Measurements from ENCODE around the gene MLKL. TPM values are rescaled to one million over a fixed set of nuclear protein-coding genes. Genes with fewer than 3 reads are reported as not detected.

The MLKL gene
- total RNA-seq, 4 donors from 2014 or later, result 17.1 to 62.5 (median 19.6) TPM

DNA sequence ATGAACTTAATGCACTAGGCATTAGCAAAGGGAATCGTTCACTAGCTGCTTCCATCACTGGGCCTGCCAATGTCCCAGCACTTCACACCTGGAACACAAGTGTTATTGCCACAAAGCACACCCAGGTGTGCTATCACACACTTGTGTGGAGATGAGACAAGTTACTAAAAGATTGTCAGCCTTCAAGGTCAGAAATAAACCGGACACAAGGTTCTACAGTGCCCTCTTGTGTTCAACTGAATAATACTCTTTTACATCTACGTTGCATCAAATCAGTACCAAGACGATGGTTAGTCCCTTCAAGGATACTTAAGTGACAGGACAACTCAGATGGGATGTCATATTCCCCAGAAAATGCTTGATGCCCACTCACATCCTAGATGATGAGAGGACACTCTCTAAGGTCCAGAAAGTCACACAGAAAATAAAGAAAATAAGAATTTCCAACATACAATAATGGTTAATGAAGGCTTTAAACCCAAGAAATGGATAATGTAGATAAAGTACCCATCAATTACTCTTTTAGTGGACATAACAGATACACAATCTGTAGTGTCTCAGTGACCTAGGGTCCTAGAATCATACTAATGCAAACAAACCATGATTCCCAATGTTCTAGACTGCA, 77.3 kb downstream of the MLKL start:
- Histone ChIP-seq H3K4me3 (no peak overlapping the region), H3K4me1 (no peaks in the 10 kb centered on the region), H3K27ac (no peak overlapping the region), H3K36me3 (peaks cover 0 to 37% (median 17%) of the 10 kb centered on the region in 4 donors), H3K27me3 (no peaks in the 10 kb centered on the region), H3K9me3 (no peaks in the 10 kb centered on the region)
- 31 to 42% methylated on average over 3 to 4 of the region's 4 CpGs for WGBS, 2 donors (ENCODE audit: low coverage in 1 of 2)
- TF ChIP-seq POLR2A (IDR thresholded peaks at IDR 0.05), result no peak
- TF ChIP-seq CTCF (IDR thresholded peaks at IDR 0.05), result peak; percentile 51 to 71 (median 59)
- intact Hi-C loops (cut with DNase I; ENCODE audit: low total_unique reads), result loop anchor here (10.0 kb wide), 1 partner anchor 139 kb away; no protein-coding TSS in a partner anchor
- DNase-seq, result no peak
- in situ Hi-C loops (cut with MboI; ENCODE audit: low pct_ligation_motif_present in 1 of 4, low pct_unique_long_range_greater_than_20kb in 1 of 4, low sequenced_read_pairs in 3 of 4), result loop anchor here in 3 of 4 donors (25.0 kb wide), 3 partner anchors 136 to 311 kb away; no protein-coding TSS in a partner anchor

DNA sequence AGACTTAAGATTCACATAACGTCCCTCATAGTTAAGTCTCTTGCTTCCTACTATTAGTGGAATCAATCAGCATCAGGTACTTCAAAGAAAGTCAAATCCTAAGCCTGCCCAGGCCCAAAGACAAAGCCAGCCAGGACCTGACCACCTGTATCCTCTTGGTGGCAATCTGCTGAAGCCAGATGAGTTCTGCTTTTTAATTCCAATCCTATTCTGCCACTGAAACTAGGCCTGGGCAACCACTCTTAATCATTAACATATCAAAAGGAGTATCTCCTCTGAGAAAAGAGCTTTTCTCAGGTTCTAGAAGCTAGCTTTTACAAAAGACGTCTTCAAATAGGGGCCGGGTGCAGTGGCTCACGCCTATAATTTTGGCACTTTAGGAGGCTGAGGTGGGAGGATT, 78.7 kb downstream of the MLKL start:
- Histone ChIP-seq H3K27me3 (no peaks in the 10 kb centered on the region), H3K9me3 (no peaks in the 10 kb centered on the region), H3K4me1 (no peaks in the 10 kb centered on the region), H3K27ac (no peak overlapping the region), H3K36me3 (peaks cover 0 to 33% (median 10%) of the 10 kb centered on the region in 4 donors), H3K4me3 (no peak overlapping the region)
- intact Hi-C loops (cut with DNase I; ENCODE audit: low total_unique reads) (loop anchor here (10.0 kb wide), 1 partner anchor 137 kb away; no protein-coding TSS in a partner anchor), in situ Hi-C loops (cut with MboI; ENCODE audit: low pct_ligation_motif_present in 1 of 4, low pct_unique_long_range_greater_than_20kb in 1 of 4, low sequenced_read_pairs in 3 of 4) (loop anchor here in 3 of 4 donors (25.0 kb wide), 3 partner anchors 135 to 310 kb away; no protein-coding TSS in a partner anchor)
- TF ChIP-seq POLR2A (IDR thresholded peaks at IDR 0.05) (no peak), CTCF (IDR thresholded peaks at IDR 0.05) (no peak), POLR2AphosphoS5 (IDR thresholded peaks at IDR 0.05) (no peak), EP300 (IDR thresholded peaks at IDR 0.05; ENCODE audit: low read depth) (no peak)
- DNase-seq, result no peak
- 93 to 100% methylated on average over 3 to 4 of the region's 4 CpGs for WGBS, 2 donors (ENCODE audit: low coverage in 1 of 2)

Other genes starting within 250 kb of the MLKL start
- 100 to 1,000 TPM in 3 of 4 donors, 10 to 100 TPM in 1; 77.0 to 154 (median 127) TPM for gene GLG1, start 93.7 kb downstream of the MLKL start, total RNA-seq
- gene RFWD3, start 34.0 kb downstream of the MLKL start, total RNA-seq, result 10 to 100 TPM in 3 of 4 donors, 1 to 10 TPM in 1; 2.8 to 23.9 (median 19.2) TPM
- gene FA2H, start 74.0 kb upstream of the MLKL start, total RNA-seq, result 10 to 100 TPM; 20.1 to 80.8 (median 36.8) TPM

Data from transverse colon (tissue), 4 donors.